ENCODE results near the gene DENND11. TPM values are rescaled to one million over a fixed set of nuclear protein-coding genes. Genes with fewer than 3 reads are reported as not detected.

Gene DENND11
- total RNA-seq, 2 experiments from 2014 or later, result 3.8 to 9.7 TPM

GRCh38 chr7:141673346-141673745 is 28.6 kb downstream of the DENND11 start:
- no peaks in the 10 kb centered on the region for H3K4me1 ChIP-seq (ENCODE audit: insufficient read depth, low read length, poor library complexity, severe bottlenecking)
- no peak overlapping the region for H2AFZ ChIP-seq (ENCODE audit: low read length)
- POLR2A ChIA-PET, result interaction anchor here (0.6 kb wide), 1 partner anchor 73 kb away, joined by 3 read pairs; no protein-coding TSS in a partner anchor
- TF ChIP-seq, protein P1, sequence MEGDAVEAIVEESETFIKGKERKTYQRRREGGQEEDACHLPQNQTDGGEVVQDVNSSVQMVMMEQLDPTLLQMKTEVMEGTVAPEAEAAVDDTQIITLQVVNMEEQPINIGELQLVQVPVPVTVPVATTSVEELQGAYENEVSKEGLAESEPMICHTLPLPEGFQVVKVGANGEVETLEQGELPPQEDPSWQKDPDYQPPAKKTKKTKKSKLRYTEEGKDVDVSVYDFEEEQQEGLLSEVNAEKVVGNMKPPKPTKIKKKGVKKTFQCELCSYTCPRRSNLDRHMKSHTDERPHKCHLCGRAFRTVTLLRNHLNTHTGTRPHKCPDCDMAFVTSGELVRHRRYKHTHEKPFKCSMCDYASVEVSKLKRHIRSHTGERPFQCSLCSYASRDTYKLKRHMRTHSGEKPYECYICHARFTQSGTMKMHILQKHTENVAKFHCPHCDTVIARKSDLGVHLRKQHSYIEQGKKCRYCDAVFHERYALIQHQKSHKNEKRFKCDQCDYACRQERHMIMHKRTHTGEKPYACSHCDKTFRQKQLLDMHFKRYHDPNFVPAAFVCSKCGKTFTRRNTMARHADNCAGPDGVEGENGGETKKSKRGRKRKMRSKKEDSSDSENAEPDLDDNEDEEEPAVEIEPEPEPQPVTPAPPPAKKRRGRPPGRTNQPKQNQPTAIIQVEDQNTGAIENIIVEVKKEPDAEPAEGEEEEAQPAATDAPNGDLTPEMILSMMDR (conservative IDR thresholded peaks at IDR 0.05; ENCODE audit: low read length), result no peak
- no peak for TF ChIP-seq EZH2phosphoT487 (IDR thresholded peaks at IDR 0.05; ENCODE audit: borderline replicate concordance, low read depth, low read length)
- intact Hi-C loops (cut with micrococcal nuclease; ENCODE audit: unreplicated experiment), result no loop called here
- no TSS peak for BruUV-seq (replicated peaks)
- DNase-seq (ENCODE audit: low spot score), result no peak
- no peak overlapping the region for H3K27ac ChIP-seq (ENCODE audit: low read depth, low read length, poor library complexity, severe bottlenecking)
- H4K20me1 ChIP-seq (ENCODE audit: insufficient read depth, low read length), result no peaks in the 10 kb centered on the region
- no peak overlapping the region for H3K4me3 ChIP-seq (ENCODE audit: low read depth, low read length, poor library complexity, severe bottlenecking)
- H3K36me3 ChIP-seq (ENCODE audit: insufficient read depth, low read length), result no peaks in the 10 kb centered on the region
- CTCF ChIA-PET (ENCODE audit: unreplicated experiment), result no interaction called here
- H3K9me2 ChIP-seq (ENCODE audit: insufficient read depth, low read length), result no peaks in the 10 kb centered on the region
- H3K4me2 ChIP-seq (ENCODE audit: low read length), result no peak overlapping the region
- no peaks in the 10 kb centered on the region for H3K79me2 ChIP-seq (ENCODE audit: insufficient read depth, low read depth, low read length)
- no peaks in the 10 kb centered on the region for H3K9me3 ChIP-seq (ENCODE audit: low read length)

- no peaks in the 10 kb centered on the region for H3K36me3 ChIP-seq (ENCODE audit: insufficient read depth, low read length)
- BruUV-seq (replicated peaks), result no TSS peak
- no peak overlapping the region for H3K4me2 ChIP-seq (ENCODE audit: low read length)
- H2AFZ ChIP-seq (ENCODE audit: low read length), result no peak overlapping the region
- POLR2A ChIA-PET, result no interaction called here
- H3K4me3 ChIP-seq (ENCODE audit: low read depth, low read length, poor library complexity, severe bottlenecking), result no peak overlapping the region
- CTCF ChIA-PET (ENCODE audit: unreplicated experiment), result no interaction called here
- TF ChIP-seq EZH2phosphoT487 (IDR thresholded peaks at IDR 0.05; ENCODE audit: borderline replicate concordance, low read depth, low read length), result no peak
- TF ChIP-seq, protein P1 (conservative IDR thresholded peaks at IDR 0.05; ENCODE audit: low read length), result no peak
- intact Hi-C loops (cut with micrococcal nuclease; ENCODE audit: unreplicated experiment), result no loop called here
- H3K9me3 ChIP-seq (ENCODE audit: low read length), result no peaks in the 10 kb centered on the region
- H3K9me2 ChIP-seq (ENCODE audit: insufficient read depth, low read length), result no peaks in the 10 kb centered on the region
- no peaks in the 10 kb centered on the region for H3K79me2 ChIP-seq (ENCODE audit: insufficient read depth, low read depth, low read length)
- no peaks in the 10 kb centered on the region for H4K20me1 ChIP-seq (ENCODE audit: insufficient read depth, low read length)
- DNase-seq (ENCODE audit: low spot score), result no peak
- no peak overlapping the region for H3K27ac ChIP-seq (ENCODE audit: low read depth, low read length, poor library complexity, severe bottlenecking)
- no peaks in the 10 kb centered on the region for H3K4me1 ChIP-seq (ENCODE audit: insufficient read depth, low read length, poor library complexity, severe bottlenecking)
Observed at GRCh38 chr7:141671705-141672496, 30.1 kb downstream of the DENND11 start.

GRCh38 chr7:141668853-141669252 is 33.1 kb downstream of the DENND11 start:
- Histone ChIP-seq H3K9me3 (ENCODE audit: low read length) (no peaks in the 10 kb centered on the region), H3K36me3 (ENCODE audit: insufficient read depth, low read length) (no peaks in the 10 kb centered on the region), H3K4me2 (ENCODE audit: low read length) (no peak overlapping the region), H3K4me3 (ENCODE audit: low read depth, low read length, poor library complexity, severe bottlenecking) (no peak overlapping the region), H2AFZ (ENCODE audit: low read length) (no peak overlapping the region), H3K79me2 (ENCODE audit: insufficient read depth, low read depth, low read length) (no peaks in the 10 kb centered on the region), H3K27ac (ENCODE audit: low read depth, low read length, poor library complexity, severe bottlenecking) (no peak overlapping the region), H3K9me2 (ENCODE audit: insufficient read depth, low read length) (no peaks in the 10 kb centered on the region), H4K20me1 (ENCODE audit: insufficient read depth, low read length) (no peaks in the 10 kb centered on the region), H3K4me1 (ENCODE audit: insufficient read depth, low read length, poor library complexity, severe bottlenecking) (no peaks in the 10 kb centered on the region)
- intact Hi-C loops (cut with micrococcal nuclease; ENCODE audit: unreplicated experiment), result no loop called here
- TF ChIP-seq EZH2phosphoT487 (IDR thresholded peaks at IDR 0.05; ENCODE audit: borderline replicate concordance, low read depth, low read length), result no peak
- TF ChIP-seq, protein P1 (conservative IDR thresholded peaks at IDR 0.05; ENCODE audit: low read length), result no peak
- POLR2A ChIA-PET, result interaction anchor here (0.8 kb wide), 1 partner anchor 59 kb away, joined by 3 read pairs; no protein-coding TSS in a partner anchor
- CTCF ChIA-PET (ENCODE audit: unreplicated experiment), result no interaction called here
- DNase-seq (ENCODE audit: low spot score), result no peak
- BruUV-seq (replicated peaks), result no TSS peak
